Endothelial cell of umbilical vein (primary cell): ENCODE results near the gene SUSD6.

ENCODE experiments used
- EZH2 ChIP-seq: IDR thresholded peaks from 2 replicates; pipeline ENCODE4 v1.6.1; 2012; ENCODE audit warnings: borderline replicate concordance, low read depth, mild to moderate bottlenecking, moderate library complexity, low read length, inconsistent platforms; ENCODE audit not compliant: severe bottlenecking
- FOS ChIP-seq: IDR thresholded peaks from 2 replicates; pipeline ENCODE4 v1.6.1; 2011; ENCODE audit warnings: mild to moderate bottlenecking, low read length, moderate library complexity, borderline replicate concordance; ENCODE audit not compliant: insufficient read depth
- GATA2 ChIP-seq: IDR thresholded peaks from 2 replicates; pipeline ENCODE4 v1.7.0; 2011; ENCODE audit warnings: low read depth, mild to moderate bottlenecking, moderate library complexity, mixed read lengths, low read length; ENCODE audit not compliant: insufficient read length, insufficient read depth
- JUN ChIP-seq: IDR thresholded peaks from 2 replicates; pipeline ENCODE4 v1.6.1; 2011; ENCODE audit warnings: borderline replicate concordance, low read depth; ENCODE audit not compliant: insufficient read length, insufficient read depth
- MYC ChIP-seq: IDR thresholded peaks from one replicate; pipeline ENCODE4 v1.6.1; 2011; ENCODE audit warnings: mild to moderate bottlenecking, low read depth, low read length
- POLR2A ChIP-seq: IDR thresholded peaks from 2 replicates; pipeline ENCODE4 v1.6.1; 2012; ENCODE audit warnings: low read depth, mild to moderate bottlenecking, control low read depth, low read length
- POLR2AphosphoS5 ChIP-seq: IDR thresholded peaks from 2 replicates; pipeline ENCODE4 v1.6.1; 2012; ENCODE audit warnings: low read depth, mild to moderate bottlenecking, control low read depth, low read length, moderate library complexity; ENCODE audit not compliant: insufficient read depth
- TF ChIP-seq, protein P1 (sequence below), 2 donors: IDR thresholded peaks; 1 replicate in 1 of 2; 2 replicates in 1 of 2; pipeline ENCODE4 v1.5.1; 2011; ENCODE audit warnings: low read length in 2 of 2, mild to moderate bottlenecking in 2 of 2, moderate library complexity in 2 of 2, control low read depth in 1 of 2, inconsistent platforms in 1 of 2, low read depth in 1 of 2; ENCODE audit not compliant: insufficient read depth in 1 of 2; ENCODE audit errors: extremely low read depth in 1 of 2
- TF ChIP-seq, protein P2 (sequence below): IDR thresholded peaks from 2 replicates; pipeline ENCODE4 v1.6.1; 2011; ENCODE audit not compliant: insufficient read depth, insufficient read length

DNA sequence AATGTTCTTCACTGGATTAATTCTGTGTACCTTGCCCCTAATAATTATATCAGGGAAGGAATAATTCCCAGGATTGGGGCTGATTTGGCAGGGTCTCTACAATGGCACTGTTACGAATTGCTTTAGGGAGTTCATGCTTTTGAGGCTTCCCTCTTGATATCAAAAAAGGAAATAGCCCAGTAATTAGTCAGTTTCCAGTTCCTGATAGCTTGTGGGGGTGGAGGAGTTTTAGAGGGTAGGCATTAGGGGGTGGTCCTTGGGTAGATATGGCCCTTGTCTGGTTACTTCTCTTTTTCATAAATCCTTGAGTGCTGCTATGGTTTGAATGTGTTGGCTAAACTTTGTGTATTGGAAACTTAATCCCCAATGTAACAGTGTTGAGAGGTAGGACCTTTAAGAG, 149.4 kb downstream of the SUSD6 start:
- peak; percentile 40 for TF ChIP-seq POLR2A
- TF ChIP-seq, protein P1, sequence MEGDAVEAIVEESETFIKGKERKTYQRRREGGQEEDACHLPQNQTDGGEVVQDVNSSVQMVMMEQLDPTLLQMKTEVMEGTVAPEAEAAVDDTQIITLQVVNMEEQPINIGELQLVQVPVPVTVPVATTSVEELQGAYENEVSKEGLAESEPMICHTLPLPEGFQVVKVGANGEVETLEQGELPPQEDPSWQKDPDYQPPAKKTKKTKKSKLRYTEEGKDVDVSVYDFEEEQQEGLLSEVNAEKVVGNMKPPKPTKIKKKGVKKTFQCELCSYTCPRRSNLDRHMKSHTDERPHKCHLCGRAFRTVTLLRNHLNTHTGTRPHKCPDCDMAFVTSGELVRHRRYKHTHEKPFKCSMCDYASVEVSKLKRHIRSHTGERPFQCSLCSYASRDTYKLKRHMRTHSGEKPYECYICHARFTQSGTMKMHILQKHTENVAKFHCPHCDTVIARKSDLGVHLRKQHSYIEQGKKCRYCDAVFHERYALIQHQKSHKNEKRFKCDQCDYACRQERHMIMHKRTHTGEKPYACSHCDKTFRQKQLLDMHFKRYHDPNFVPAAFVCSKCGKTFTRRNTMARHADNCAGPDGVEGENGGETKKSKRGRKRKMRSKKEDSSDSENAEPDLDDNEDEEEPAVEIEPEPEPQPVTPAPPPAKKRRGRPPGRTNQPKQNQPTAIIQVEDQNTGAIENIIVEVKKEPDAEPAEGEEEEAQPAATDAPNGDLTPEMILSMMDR (IDR thresholded peaks at IDR 0.05; ENCODE audit: extremely low read depth in 1 of 2, insufficient read depth in 1 of 2, low read depth in 1 of 2, low read length in 2 of 2): no peak
- TF ChIP-seq EZH2: no peak
- TF ChIP-seq POLR2AphosphoS5: peak; percentile 61
- peak; percentile 77 for TF ChIP-seq GATA2
- TF ChIP-seq, protein P2, sequence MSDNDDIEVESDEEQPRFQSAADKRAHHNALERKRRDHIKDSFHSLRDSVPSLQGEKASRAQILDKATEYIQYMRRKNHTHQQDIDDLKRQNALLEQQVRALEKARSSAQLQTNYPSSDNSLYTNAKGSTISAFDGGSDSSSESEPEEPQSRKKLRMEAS: no peak
- no peak for TF ChIP-seq MYC
- peak; percentile 90 for TF ChIP-seq FOS
- TF ChIP-seq JUN: peak; percentile 77
